NCI-H1105 (cell line): Measurements from ENCODE around the gene EHD3.

Source experiments
- DNase-seq: peaks from one replicate; lab custom pipeline; 2025; lab: John Stamatoyannopoulos, UW

Gene EHD3

DNA sequence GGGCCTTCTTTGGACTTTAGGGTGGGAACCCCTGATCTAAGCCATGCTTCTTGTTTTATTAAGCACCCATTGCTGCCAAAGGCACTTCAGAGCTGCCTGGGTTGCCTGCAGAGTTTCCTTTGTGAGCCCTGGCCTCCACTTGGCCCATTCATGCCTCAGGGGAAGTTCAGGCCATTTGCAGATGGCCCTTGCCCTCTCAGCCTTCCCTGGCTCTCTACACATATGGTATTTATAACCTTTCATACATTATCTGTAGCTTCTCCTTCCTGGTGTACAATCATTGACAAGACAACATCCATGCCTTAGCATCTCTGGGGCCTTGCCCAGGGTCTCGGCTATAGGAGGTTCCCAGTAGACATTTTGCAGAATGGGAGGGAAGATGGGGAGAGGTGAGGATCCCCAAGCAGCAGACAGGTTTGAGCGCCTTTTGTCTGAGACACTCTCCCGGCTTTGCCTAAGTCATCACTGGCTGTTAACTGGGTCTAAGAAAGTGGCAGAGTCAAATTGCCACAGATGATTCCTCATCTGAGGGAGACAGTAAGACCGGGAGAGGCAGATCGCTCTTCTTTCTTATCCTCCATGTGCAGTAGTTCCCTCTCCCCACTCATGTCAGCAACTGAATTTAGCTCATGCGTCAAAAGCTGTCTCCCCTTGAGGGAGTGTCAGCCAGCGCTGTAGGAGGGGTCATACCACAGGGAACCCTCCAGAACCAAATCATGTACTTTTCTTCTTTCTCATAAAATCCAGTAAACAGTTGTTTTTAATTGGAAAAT is 2.7 kb downstream of the EHD3 start:
- DNase-seq = no peak

GRCh38 chr2:31237348-31238017 is 3.5 kb downstream of the EHD3 start:
- DNase-seq = no peak

- no peak for DNase-seq
Observed at GRCh38 chr2:31238126-31238905, 4.4 kb downstream of the EHD3 start.

DNA sequence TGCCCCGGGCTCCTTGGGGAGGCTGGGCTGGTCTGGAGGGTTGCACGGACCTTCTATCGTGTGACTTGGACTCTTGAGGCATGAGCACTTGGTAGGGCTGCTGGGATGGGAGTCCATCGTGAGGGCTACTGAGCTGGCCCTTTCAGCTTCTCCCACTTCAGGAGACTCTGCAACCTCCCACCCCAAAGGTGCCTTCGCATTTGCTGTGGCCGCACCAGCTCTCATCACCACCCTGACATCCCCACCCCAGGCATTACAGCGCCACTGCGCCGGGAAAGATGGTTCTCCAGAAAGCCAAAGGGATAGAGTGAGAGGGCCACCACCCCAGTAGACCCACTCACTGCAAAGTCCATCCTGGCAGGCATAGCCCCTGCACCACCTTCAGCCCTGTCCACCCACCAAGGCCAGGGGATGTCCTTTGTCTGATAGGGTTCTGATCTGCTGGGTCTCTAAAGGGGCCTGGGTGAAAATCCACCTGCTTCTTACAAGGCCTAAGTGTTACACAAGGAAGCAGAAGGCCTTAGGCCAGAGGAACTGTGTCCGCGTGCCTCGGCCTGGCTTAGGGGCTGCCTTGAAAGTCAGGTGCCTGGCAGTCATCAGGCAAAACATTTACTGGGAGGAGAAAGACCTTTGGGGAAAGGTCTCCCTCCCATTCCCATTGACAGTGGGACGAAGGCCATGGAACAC is 5.1 kb downstream of the EHD3 start:
- DNase-seq = no peak

DNA sequence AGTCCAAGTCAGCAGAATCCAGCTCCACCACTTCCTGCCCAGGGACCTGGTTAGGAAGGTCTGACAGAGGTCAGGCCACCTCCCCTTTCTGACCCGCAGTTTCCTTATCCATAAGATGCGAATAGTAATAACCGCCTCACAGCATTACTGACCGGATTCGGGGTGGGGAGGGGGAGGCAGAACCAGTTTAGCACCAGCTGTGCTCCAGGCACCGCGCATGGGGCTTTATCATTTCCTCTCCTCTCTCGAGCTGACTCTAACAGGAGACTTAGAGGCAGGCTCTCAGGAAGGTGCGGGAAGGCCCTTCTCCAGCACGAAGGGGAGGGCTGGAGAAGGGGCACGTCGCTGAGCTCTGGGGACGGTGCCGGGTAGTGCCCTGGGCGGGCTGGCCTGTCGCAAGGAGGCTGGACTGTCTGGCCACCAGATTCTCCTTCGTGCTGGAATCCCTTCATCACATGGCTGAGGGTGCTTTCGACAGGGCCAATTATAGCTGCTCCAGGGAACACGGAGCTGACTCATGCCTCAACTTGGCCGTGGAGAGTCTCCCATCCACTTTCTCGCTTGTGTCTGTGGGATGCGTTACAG is 5.7 kb downstream of the EHD3 start:
- no peak for DNase-seq

GRCh38 chr2:31240381-31241365 is 6.7 kb downstream of the EHD3 start:
- no peak for DNase-seq

GRCh38 chr2:31241625-31242270 is 7.8 kb downstream of the EHD3 start:
- DNase-seq = no peak

DNA sequence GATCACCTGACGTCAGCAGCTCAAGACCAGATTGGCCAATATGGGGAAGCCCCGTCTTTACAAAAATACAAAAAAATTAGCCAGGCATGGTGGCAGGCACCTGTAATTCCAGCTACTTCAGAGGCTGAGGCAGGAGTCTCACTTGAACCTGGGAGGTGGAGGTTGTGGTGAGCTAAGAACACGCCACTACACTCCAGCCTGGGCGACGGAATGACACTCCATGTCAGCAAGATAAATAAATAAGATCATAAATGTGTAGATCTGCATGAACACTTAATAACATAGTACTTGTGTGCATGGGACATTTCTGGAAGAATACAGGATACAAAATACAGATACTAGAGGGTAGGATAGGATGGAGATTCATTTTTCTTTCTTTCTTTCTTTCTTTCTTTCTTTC is 9.1 kb downstream of the EHD3 start:
- DNase-seq = no peak

GRCh38 chr2:31244101-31244500 is 10.1 kb downstream of the EHD3 start:
- DNase-seq = no peak

GRCh38 chr2:31246184-31246852 is 12.4 kb downstream of the EHD3 start:
- DNase-seq = no peak

DNA sequence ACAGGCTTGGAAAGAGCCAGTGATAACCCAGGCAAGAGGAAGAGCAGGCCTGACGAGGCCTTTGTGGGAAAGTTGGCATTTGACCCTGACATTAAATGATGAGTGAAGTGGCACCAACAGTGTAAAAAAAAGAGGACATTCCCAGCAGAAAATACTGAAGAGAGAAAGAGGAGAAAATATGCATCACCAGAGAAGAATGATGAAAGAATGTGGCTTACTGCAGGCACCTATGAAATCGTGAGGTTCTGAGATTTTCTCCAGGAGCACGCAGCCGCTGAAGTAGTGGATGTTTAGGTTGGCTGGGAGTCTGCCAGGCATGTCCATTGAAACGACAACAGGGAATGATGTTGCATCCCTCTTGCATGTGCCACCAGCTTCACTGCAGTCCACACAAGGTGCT is 13.8 kb downstream of the EHD3 start:
- no peak for DNase-seq

DNA sequence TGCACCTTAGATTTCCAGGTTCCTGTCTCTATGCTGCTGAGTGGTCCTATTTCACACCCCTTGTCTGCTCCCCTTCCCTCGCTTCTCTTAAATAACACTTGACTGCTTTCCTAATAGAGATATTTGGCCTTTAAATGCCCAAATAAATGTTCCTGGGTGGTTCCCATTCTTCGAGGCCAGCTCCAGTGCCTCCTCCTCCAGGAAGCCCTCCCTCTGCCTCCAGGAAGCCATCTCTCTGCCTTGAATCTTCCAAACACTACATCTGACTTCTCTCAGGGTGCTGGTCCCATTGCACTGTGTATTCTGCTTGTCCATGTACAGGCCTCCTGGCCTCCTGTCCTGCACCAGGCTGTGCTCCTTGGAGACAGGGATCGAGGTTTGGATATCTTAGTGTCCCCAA is 14.2 kb downstream of the EHD3 start:
- no peak for DNase-seq

GRCh38 chr2:31249009-31249690 is 15.2 kb downstream of the EHD3 start:
- no peak for DNase-seq

- no peak for DNase-seq
Observed at GRCh38 chr2:31251018-31251417, 17.1 kb downstream of the EHD3 start.

- DNase-seq = no peak
Observed at GRCh38 chr2:31251851-31252250, 17.9 kb downstream of the EHD3 start.

DNA sequence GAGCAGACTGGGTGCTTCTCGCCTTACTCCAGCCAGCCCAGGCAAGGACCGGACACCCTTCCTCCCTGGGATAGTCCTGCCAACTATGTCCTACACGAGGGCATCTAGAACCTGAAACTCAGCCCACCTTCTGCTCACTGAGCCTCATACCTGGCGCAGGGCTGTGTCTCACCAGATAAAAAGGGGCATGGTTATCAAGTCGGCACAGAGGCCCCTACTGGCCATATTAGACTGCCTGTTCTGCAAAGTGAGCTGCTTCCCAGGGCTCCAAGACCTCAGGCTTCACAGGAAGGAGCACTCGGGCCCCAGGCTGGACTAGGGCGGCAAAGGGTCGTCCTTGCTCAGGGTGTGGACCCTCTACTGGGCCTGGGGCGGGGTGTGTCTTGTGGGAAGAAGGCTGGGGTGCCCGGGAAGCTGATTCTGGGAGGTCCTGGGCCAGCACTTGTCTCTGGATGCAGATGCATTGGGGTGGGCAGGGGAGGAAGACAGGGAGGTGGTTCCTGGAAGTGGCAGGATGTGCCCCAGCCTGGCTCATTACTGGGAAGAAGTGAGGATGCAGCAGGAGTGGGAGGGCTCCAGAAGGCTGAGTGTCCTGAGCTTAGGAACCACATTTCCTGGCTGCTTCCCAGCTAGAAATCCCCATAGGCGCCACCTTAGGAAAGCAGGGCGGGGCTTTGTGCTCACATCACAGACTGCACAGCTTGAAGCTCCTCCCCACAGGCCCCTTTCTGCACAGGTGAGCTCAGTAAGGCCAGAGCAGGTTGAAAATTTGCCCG is 19.6 kb downstream of the EHD3 start:
- no peak for DNase-seq

DNA sequence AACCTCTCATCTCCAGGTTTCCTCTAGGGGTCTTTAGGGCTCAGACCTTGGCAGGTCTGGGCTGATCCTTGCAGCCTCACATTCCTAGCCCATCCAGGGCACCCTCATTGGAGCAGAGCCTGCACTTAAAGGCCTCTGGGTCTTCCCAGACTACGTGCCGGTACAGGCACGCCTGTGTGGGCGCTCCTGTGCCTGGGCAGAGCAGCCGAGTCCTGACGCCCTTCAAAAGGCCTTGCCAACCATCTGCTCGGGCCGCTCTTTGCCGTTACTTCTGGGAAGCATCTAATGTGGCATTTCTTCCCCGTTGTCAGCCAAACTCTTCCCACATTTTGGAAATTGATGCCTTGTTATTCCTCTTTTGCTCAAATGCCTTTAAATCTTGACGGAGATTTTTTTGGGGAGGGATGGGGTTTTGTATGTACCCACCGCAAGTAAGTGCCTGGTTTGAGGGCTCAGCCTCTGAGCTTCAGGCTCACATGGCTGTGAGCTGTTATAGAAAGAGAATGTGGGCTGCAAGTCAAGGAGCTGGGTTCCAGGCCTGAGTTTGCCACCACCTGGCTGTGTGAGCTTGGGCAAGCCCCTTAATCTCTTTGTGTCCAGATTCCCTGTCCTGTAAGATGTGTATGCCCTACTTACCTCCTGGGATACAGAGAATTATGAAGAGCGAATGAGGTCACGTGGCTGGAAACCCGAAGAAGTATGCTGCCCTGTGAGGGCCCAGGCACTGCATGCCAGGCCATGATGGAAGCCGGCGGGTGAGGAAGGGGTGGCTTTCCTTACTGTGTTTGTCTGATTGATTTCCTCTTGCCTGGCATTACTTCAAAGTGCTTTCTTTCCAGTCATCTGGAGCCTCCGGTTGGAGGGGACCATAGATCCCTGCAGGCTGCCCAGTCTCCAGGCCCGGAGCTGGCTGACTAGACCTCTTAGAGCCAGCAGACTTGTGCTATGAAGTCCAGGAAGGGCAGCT is 20.6 kb downstream of the EHD3 start:
- no peak for DNase-seq
